ENCODE results near the gene ST3GAL3. TPM values are rescaled to one million over a fixed set of nuclear protein-coding genes. Genes with fewer than 3 reads are reported as not detected.

ST3GAL3 gene
- total and polyA plus RNA-seq, 2 of the 13 experiments (the other 11 are each of a cell fraction or from before 2014, with no cell fraction given), result 5.1 to 8.1 TPM

GRCh38 chr1:43706598-43707189 is 642 bp upstream of the ST3GAL3 start (continued):
- TF ChIP-seq ZNF318 (CRISPR knock-in tag; IDR thresholded peaks at IDR 0.05) (no peak), ZNF337 (CRISPR knock-in tag; IDR thresholded peaks at IDR 0.05; ENCODE audit: borderline replicate concordance, low read depth) (no peak), ZNF589 (CRISPR knock-in tag; conservative IDR thresholded peaks at IDR 0.05) (no peak), CHD4 (IDR thresholded peaks at IDR 0.05; ENCODE audit: borderline replicate concordance, low read length) (no peak), GPN1 (CRISPR knock-in tag; IDR thresholded peaks at IDR 0.05; ENCODE audit: borderline replicate concordance) (no peak), ZNF768 (CRISPR knock-in tag; IDR thresholded peaks at IDR 0.05) (no peak), SALL1 (CRISPR knock-in tag; IDR thresholded peaks at IDR 0.05) (no peak), GABPA (IDR thresholded peaks at IDR 0.05; ENCODE audit: low read depth, low read length) (no peak), GABPA (CRISPR knock-in tag; IDR thresholded peaks at IDR 0.05; ENCODE audit: low read depth) (no peak), ZNF615 (CRISPR knock-in tag; IDR thresholded peaks at IDR 0.05; ENCODE audit: borderline replicate concordance) (no peak), SP4 (CRISPR knock-in tag; IDR thresholded peaks at IDR 0.05) (no peak), HNRNPH1 (optimal IDR thresholded peaks at IDR 0.05; ENCODE audit: low read depth, low read length) (no peak), ZNF230 (CRISPR knock-in tag; IDR thresholded peaks at IDR 0.05) (no peak), ZNF274 (CRISPR knock-in tag; IDR thresholded peaks at IDR 0.05) (no peak; the same call in 1 of the 2 replicates), ZNF18 (CRISPR knock-in tag; IDR thresholded peaks at IDR 0.05; ENCODE audit: insufficient replicate concordance) (peak; percentile 13), NR2F1 (CRISPR knock-in tag; IDR thresholded peaks at IDR 0.05) (no peak), SNAI1 (CRISPR knock-in tag; IDR thresholded peaks at IDR 0.05; ENCODE audit: borderline replicate concordance) (0 out of 2 replicates have a peak, but pooled peaks have one; percentile 14), ZBTB38 (CRISPR knock-in tag; IDR thresholded peaks at IDR 0.05) (no peak), HDAC2 (CRISPR knock-in tag; IDR thresholded peaks at IDR 0.05) (peak; percentile 24; the same call in 1 of the 2 replicates), KDM2A (CRISPR knock-in tag; IDR thresholded peaks at IDR 0.05; ENCODE audit: borderline replicate concordance, low read depth) (no peak), ZNF891 (CRISPR knock-in tag; IDR thresholded peaks at IDR 0.05) (no peak), TARDBP (CRISPR knock-in tag; IDR thresholded peaks at IDR 0.05) (peak; percentile 69; the same call in 1 of the 2 replicates)

Measured in HepG2 (cell line).